Measurements from ENCODE around the gene HOMER2.

- TF ChIP-seq EZH2 (IDR thresholded peaks at IDR 0.05; ENCODE audit: borderline replicate concordance, low read depth, low read length, severe bottlenecking) (no peak), MAX (IDR thresholded peaks at IDR 0.05; ENCODE audit: insufficient read depth, insufficient read length) (no peak), MYC (IDR thresholded peaks at IDR 0.05; ENCODE audit: low read depth, low read length) (no peak), CTCF (IDR thresholded peaks at IDR 0.05; ENCODE audit: extremely low read depth in 1 of 2, insufficient read depth in 1 of 2, low read depth in 1 of 2, low read length in 2 of 2) (no peak), POLR2A (IDR thresholded peaks at IDR 0.05; ENCODE audit: low read depth, low read length) (no peak)
These were observed 80.6 kb downstream of the HOMER2 start for GRCh38 chr15:82871832-82872484.

All from endothelial cell of umbilical vein (primary cell).